Neural cell (in vitro differentiated cells): Measurements from ENCODE around the gene MAGI2.

ENCODE experiments used
- CTCF ChIP-seq: fragments of 450-650 bp; IDR thresholded peaks from 2 replicates; pipeline ENCODE4 v1.5.1; 2014; ENCODE audit warnings: antibody characterized with exemption, mild to moderate bottlenecking, moderate library complexity; ENCODE audit not compliant: poor library complexity, severe bottlenecking
- EP300 ChIP-seq: fragments of 450-650 bp; conservative IDR thresholded peaks from 2 replicates; pipeline ENCODE4 v1.6.1; 2014; ENCODE audit warnings: antibody characterized with exemption, mild to moderate bottlenecking, moderate library complexity; ENCODE audit not compliant: poor library complexity, severe bottlenecking
- EZH2 ChIP-seq: fragments of 200-600, 300-800 bp; shearing (Covaris generic), sonication (generic); IDR thresholded peaks from 2 replicates; pipeline ENCODE4 v1.6.1; 2014; ENCODE audit warnings: antibody characterized with exemption, low read length, borderline replicate concordance, mild to moderate bottlenecking; ENCODE audit not compliant: insufficient read depth, poor library complexity, severe bottlenecking
- MXI1 ChIP-seq: fragments of 450-650 bp; conservative IDR thresholded peaks from 2 replicates; pipeline ENCODE4 v1.6.1; 2014; ENCODE audit warnings: antibody characterized with exemption, mild to moderate bottlenecking; ENCODE audit not compliant: poor library complexity, severe bottlenecking
- POLR2AphosphoS5 ChIP-seq: IDR thresholded peaks from 2 replicates; pipeline ENCODE4 v1.6.1; 2012
- RAD21 ChIP-seq: fragments of 450-650 bp; conservative IDR thresholded peaks from 2 replicates; pipeline ENCODE4 v1.6.1; 2014; ENCODE audit warnings: antibody characterized with exemption, mild to moderate bottlenecking, moderate library complexity
- REST ChIP-seq: IDR thresholded peaks from 2 replicates; pipeline ENCODE4 v1.6.1; 2012; ENCODE audit warnings: borderline replicate concordance
- SMC3 ChIP-seq: fragments of 450-650 bp; conservative IDR thresholded peaks from 2 replicates; pipeline ENCODE4 v1.6.1; 2014; ENCODE audit warnings: antibody characterized with exemption, mild to moderate bottlenecking, moderate library complexity; ENCODE audit not compliant: poor library complexity
- TAF1 ChIP-seq: IDR thresholded peaks from 2 replicates; pipeline ENCODE4 v1.6.1; 2012; ENCODE audit warnings: low read depth

- TF ChIP-seq TAF1, result no peak
- no peak for TF ChIP-seq EZH2
- no peak for TF ChIP-seq CTCF
- no peak for TF ChIP-seq MXI1
- no peak for TF ChIP-seq REST
- no peak for TF ChIP-seq RAD21
- no peak for TF ChIP-seq EP300
- TF ChIP-seq POLR2AphosphoS5, result no peak
- no peak for TF ChIP-seq SMC3
These were observed 1268.2 kb downstream of the MAGI2 start for GRCh38 chr7:78185149-78185745.
